ENCODE measurements around the gene SPATA12. TPM values are rescaled to one million over a fixed set of nuclear protein-coding genes. Genes with fewer than 3 reads are reported as not detected.

The SPATA12 gene
- total and polyA plus RNA-seq, 2 of the 8 experiments (the other 6 are each of a cell fraction or from before 2014, with no cell fraction given), result 0.19 to 0.97 TPM

GRCh38 chr3:57078635-57079473 is 18.4 kb downstream of the SPATA12 start (continued):
- TF ChIP-seq EGR1 (IDR thresholded peaks at IDR 0.05; ENCODE audit: borderline replicate concordance, low read depth, low read length), result no peak
- TF ChIP-seq CBX5 (IDR thresholded peaks at IDR 0.05; ENCODE audit: low read depth, low read length), result no peak
- TF ChIP-seq RBBP5 (IDR thresholded peaks at IDR 0.05; ENCODE audit: borderline replicate concordance, low read depth, low read length), result peak; percentile 67; the same call in 1 of the 2 replicates
- TF ChIP-seq RXRA (IDR thresholded peaks at IDR 0.05; ENCODE audit: insufficient read depth, low read depth, low read length), result no peak
- no peak for TF ChIP-seq SAP30 (IDR thresholded peaks at IDR 0.05; ENCODE audit: insufficient read depth, insufficient replicate concordance, low read length)
- TF ChIP-seq POLR2AphosphoS5 (IDR thresholded peaks at IDR 0.05; ENCODE audit: low read depth, low read length), result 0 out of 2 replicates have a peak, but pooled peaks have one; percentile 50
- TF ChIP-seq CTCF (IDR thresholded peaks at IDR 0.05; ENCODE audit: control extremely low read depth in 1 of 3, insufficient read depth in 1 of 3, low read depth in 1 of 3, low read length in 3 of 3), result peak; percentile 11 to 26 (median 14)
- TF ChIP-seq ASH2L (IDR thresholded peaks at IDR 0.05; ENCODE audit: low read length), result peak; percentile 73
- no peak for TF ChIP-seq YY1 (IDR thresholded peaks at IDR 0.05; ENCODE audit: low read depth, low read length)
- no peak for TF ChIP-seq GABPA (IDR thresholded peaks at IDR 0.05; ENCODE audit: borderline replicate concordance, insufficient read depth, low read length)
- TF ChIP-seq SUZ12 (IDR thresholded peaks at IDR 0.05; ENCODE audit: low read length), result no peak
- TF ChIP-seq BACH1 (IDR thresholded peaks at IDR 0.05; ENCODE audit: low read length), result no peak
- no peak for TF ChIP-seq ATF2 (IDR thresholded peaks at IDR 0.05; ENCODE audit: low read length)
- TF ChIP-seq TEAD4 (IDR thresholded peaks at IDR 0.05; ENCODE audit: low read depth, low read length), result no peak
- peak in 1 of 2 experiments; percentile 63; a peak in 1 of 4 replicates for TF ChIP-seq SIN3A (conservative IDR thresholded peaks at IDR 0.05 in 1 of 2, IDR thresholded peaks at IDR 0.05 in 1 of 2; ENCODE audit: low read depth in 1 of 2, low read length in 2 of 2)
- TF ChIP-seq TAF1 (IDR thresholded peaks at IDR 0.05; ENCODE audit: low read depth, low read length), result peak; percentile 18; the same call in 1 of the 2 replicates
- no peak for TF ChIP-seq SRF (IDR thresholded peaks at IDR 0.05; ENCODE audit: low read depth, low read length)
- TF ChIP-seq PHF8 (conservative IDR thresholded peaks at IDR 0.05; ENCODE audit: low read depth, low read length), result peak; percentile 29; the same call in 1 of the 2 replicates
- peak; percentile 15 for TF ChIP-seq EZH2 (IDR thresholded peaks at IDR 0.05; ENCODE audit: low read depth, low read length, severe bottlenecking)
